SJSA1 (cell line): ENCODE measurements around the gene SCFD2. TPM values are rescaled to one million over a fixed set of nuclear protein-coding genes. Genes with fewer than 3 reads are reported as not detected.
"Not testable (repeated sequence)": the region's sequence is repeated elsewhere in the genome, so short reads cannot be mapped to it uniquely, and the experiment has no call there.

Experiments
- DNase-seq, 2 experiments: peaks; one replicate each; pipeline ENCODE4 v3.0.0-alpha.2; 2015 to 2020; ENCODE audit warnings: low spot score in 2 of 2, low read depth in 1 of 2
- H3K27ac ChIP-seq: fragments of 250-450 bp; sonication (Bioruptor Pico); 2 replicates; pipeline ENCODE4 v1.5.1; 2020; ENCODE audit warnings: mild to moderate bottlenecking, moderate library complexity
- H3K27me3 ChIP-seq: fragments of 250-450 bp; sonication (Bioruptor Pico); replicated peaks from 2 replicates; pipeline ENCODE4 v1.5.1; 2020; ENCODE audit warnings: mild to moderate bottlenecking, moderate library complexity
- H3K36me3 ChIP-seq: fragments of 250-450 bp; sonication (Bioruptor Pico); 2 replicates; pipeline ENCODE4 v1.5.1; 2020; ENCODE audit warnings: mild to moderate bottlenecking
- H3K4me1 ChIP-seq: fragments of 250-450 bp; sonication (Bioruptor Pico); replicated peaks from 2 replicates; pipeline ENCODE4 v1.6.1; 2021; ENCODE audit warnings: mild to moderate bottlenecking
- H3K4me3 ChIP-seq: fragments of 250-450 bp; sonication (Bioruptor Pico); 2 replicates; pipeline ENCODE4 v1.5.1; 2020; ENCODE audit warnings: mild to moderate bottlenecking
- H3K9me3 ChIP-seq: fragments of 250-450 bp; sonication (Bioruptor Pico); replicated peaks from 2 replicates; pipeline ENCODE4 v1.5.1; 2020; ENCODE audit warnings: mild to moderate bottlenecking
- total RNA-seq: library from RNA; depleted of rRNA; stranded (reverse); fragments of >200 nt; shearing (Covaris generic); gene quantifications from 2 replicates; pipeline ENCODE4 v1.2.3, GENCODE V29; 2014

Gene SCFD2
- total RNA-seq, 1 experiment from 2014 or later = 18.5 TPM

- H3K4me1 ChIP-seq, H3K27me3 ChIP-seq, H3K36me3 ChIP-seq, H3K9me3 ChIP-seq, H3K27ac ChIP-seq, DNase-seq, H3K4me3 ChIP-seq: not testable (repeated sequence)
These were observed 146.7 kb downstream of the SCFD2 start for GRCh38 chr4:53219148-53219547.

- Histone ChIP-seq H3K36me3 (no peaks in the 10 kb centered on the region), H3K27ac (no peak overlapping the region), H3K4me3 (no peak overlapping the region), H3K4me1 (peaks cover 8% of the 10 kb centered on the region), H3K9me3 (no peaks in the 10 kb centered on the region), H3K27me3 (no peaks in the 10 kb centered on the region)
- DNase-seq = no peak
These were observed 157.1 kb downstream of the SCFD2 start for GRCh38 chr4:53208753-53209152.

GRCh38 chr4:53205970-53206369 lies 159.9 kb downstream of the SCFD2 start:
- Histone ChIP-seq H3K4me3 (no peak overlapping the region), H3K9me3 (no peaks in the 10 kb centered on the region), H3K4me1 (peaks cover 8% of the 10 kb centered on the region), H3K27ac (no peak overlapping the region), H3K27me3 (no peaks in the 10 kb centered on the region), H3K36me3 (no peaks in the 10 kb centered on the region)
- no peak for DNase-seq

- H3K27me3 ChIP-seq = no peaks in the 10 kb centered on the region; the same call in 1 of the 2 replicates
- H3K4me1 ChIP-seq = peaks cover 8% of the 10 kb centered on the region; the same call in 1 of the 2 replicates
- H3K27ac ChIP-seq = no peak overlapping the region
- H3K9me3 ChIP-seq = no peaks in the 10 kb centered on the region
- H3K36me3 ChIP-seq = no peaks in the 10 kb centered on the region
- H3K4me3 ChIP-seq = no peak overlapping the region
- DNase-seq = no peak
These were observed 166.5 kb downstream of the SCFD2 start for GRCh38 chr4:53199356-53199755.

GRCh38 chr4:53197772-53198142 lies 168.1 kb downstream of the SCFD2 start:
- no peaks in the 10 kb centered on the region for H3K36me3 ChIP-seq
- no peak overlapping the region for H3K27ac ChIP-seq
- no peaks in the 10 kb centered on the region for H3K9me3 ChIP-seq
- peaks cover 8% of the 10 kb centered on the region; the same call in 1 of the 2 replicates for H3K4me1 ChIP-seq
- no peak for DNase-seq
- H3K27me3 ChIP-seq = no peaks in the 10 kb centered on the region; the same call in 1 of the 2 replicates
- no peak overlapping the region for H3K4me3 ChIP-seq

GRCh38 chr4:53196882-53197771 lies 168.7 kb downstream of the SCFD2 start:
- peak in 1 of 2 experiments; percentile 76 for DNase-seq
- H3K27me3 ChIP-seq = no peaks in the 10 kb centered on the region; the same call in 1 of the 2 replicates

GRCh38 chr4:53195815-53196661 lies 169.8 kb downstream of the SCFD2 start:
- Histone ChIP-seq H3K27me3 (no peaks in the 10 kb centered on the region; the same call in 1 of the 2 replicates), H3K9me3 (no peaks in the 10 kb centered on the region), H3K4me3 (no peak overlapping the region), H3K36me3 (no peaks in the 10 kb centered on the region), H3K4me1 (peaks cover 8% of the 10 kb centered on the region; the same call in 1 of the 2 replicates), H3K27ac (no peak overlapping the region)
- peak in 1 of 2 experiments; percentile 15 for DNase-seq

More at GRCh38 chr4:53196882-53197771, 168.7 kb downstream of the SCFD2 start:
- Histone ChIP-seq H3K4me3 (peak overlapping the region; percentile 10; the same call in 1 of the 2 replicates), H3K27ac (no peak overlapping the region), H3K9me3 (no peaks in the 10 kb centered on the region), H3K4me1 (peaks cover 8% of the 10 kb centered on the region; the same call in 1 of the 2 replicates), H3K36me3 (no peaks in the 10 kb centered on the region)

GRCh38 chr4:53194727-53195126 lies 171.1 kb downstream of the SCFD2 start:
- Histone ChIP-seq H3K9me3 (no peaks in the 10 kb centered on the region), H3K27ac (no peak overlapping the region), H3K4me3 (no peak overlapping the region), H3K4me1 (peaks cover 8% of the 10 kb centered on the region), H3K27me3 (no peaks in the 10 kb centered on the region; the same call in 1 of the 2 replicates), H3K36me3 (no peaks in the 10 kb centered on the region)
- no peak for DNase-seq

GRCh38 chr4:53193111-53193510 lies 172.8 kb downstream of the SCFD2 start:
- H3K4me3 ChIP-seq = no peak overlapping the region
- peaks cover 24% of the 10 kb centered on the region for H3K4me1 ChIP-seq
- no peak overlapping the region for H3K27ac ChIP-seq
- H3K9me3 ChIP-seq = no peaks in the 10 kb centered on the region
- DNase-seq = no peak
- no peaks in the 10 kb centered on the region for H3K36me3 ChIP-seq
- H3K27me3 ChIP-seq = no peaks in the 10 kb centered on the region; the same call in 1 of the 2 replicates

GRCh38 chr4:53192496-53192895 lies 173.4 kb downstream of the SCFD2 start:
- DNase-seq = no peak
- Histone ChIP-seq H3K4me1 (peaks cover 29% of the 10 kb centered on the region), H3K27ac (no peak overlapping the region)

GRCh38 chr4:53191997-53192396 lies 173.9 kb downstream of the SCFD2 start:
- H3K4me1 ChIP-seq = peaks cover 34% of the 10 kb centered on the region
- H3K27ac ChIP-seq = no peak overlapping the region
- DNase-seq = no peak
- H3K36me3 ChIP-seq = no peaks in the 10 kb centered on the region
- no peak overlapping the region for H3K4me3 ChIP-seq
- H3K9me3 ChIP-seq = no peaks in the 10 kb centered on the region
- no peaks in the 10 kb centered on the region; the same call in 1 of the 2 replicates for H3K27me3 ChIP-seq

More at GRCh38 chr4:53192496-53192895, 173.4 kb downstream of the SCFD2 start:
- H3K36me3 ChIP-seq = no peaks in the 10 kb centered on the region
- H3K9me3 ChIP-seq = no peaks in the 10 kb centered on the region
- no peak overlapping the region for H3K4me3 ChIP-seq
- no peaks in the 10 kb centered on the region; the same call in 1 of the 2 replicates for H3K27me3 ChIP-seq

- peak overlapping the region; percentile 94 for H3K27ac ChIP-seq
- no peaks in the 10 kb centered on the region for H3K36me3 ChIP-seq
- H3K4me1 ChIP-seq = peaks cover 42% of the 10 kb centered on the region
- no peaks in the 10 kb centered on the region for H3K9me3 ChIP-seq
- no peak overlapping the region for H3K4me3 ChIP-seq
- DNase-seq = peak; percentile 49 to 83
- H3K27me3 ChIP-seq = no peaks in the 10 kb centered on the region
These were observed 176.8 kb downstream of the SCFD2 start for GRCh38 chr4:53189011-53189410.

GRCh38 chr4:53186714-53187358 lies 179.0 kb downstream of the SCFD2 start:
- no peak overlapping the region for H3K4me3 ChIP-seq

More at GRCh38 chr4:53186714-53187358, 179.0 kb downstream of the SCFD2 start:
- peak overlapping the region; percentile 50 for H3K27ac ChIP-seq
- peaks cover 42% of the 10 kb centered on the region for H3K4me1 ChIP-seq
- H3K9me3 ChIP-seq = no peaks in the 10 kb centered on the region
- H3K27me3 ChIP-seq = no peaks in the 10 kb centered on the region
- no peak for DNase-seq
- H3K36me3 ChIP-seq = no peaks in the 10 kb centered on the region
